Activated naive CD8-positive, alpha-beta T cell (primary cell): ENCODE results near the gene SOX30.
A peak's percentile ranks its signal among the peaks of the same experiment; 100 is the strongest.

Source experiments
- H3K27ac Mint-ChIP-seq: one replicate; pipeline ENCODE4 v1.8.0; 2021; ENCODE audit warnings: mixed read lengths
- H3K27me3 Mint-ChIP-seq: one replicate; pipeline ENCODE4 v1.8.0; 2021; ENCODE audit warnings: mixed read lengths
- H3K36me3 Mint-ChIP-seq: one replicate; pipeline ENCODE4 v1.8.0; 2021; ENCODE audit warnings: mixed read lengths
- H3K4me1 Mint-ChIP-seq: one replicate; pipeline ENCODE4 v1.8.0; 2021; ENCODE audit warnings: low read depth, mixed read lengths
- H3K4me3 Mint-ChIP-seq: one replicate; pipeline ENCODE4 v1.8.0; 2021; ENCODE audit warnings: mild to moderate bottlenecking, mixed read lengths
- H3K9me3 Mint-ChIP-seq: one replicate; pipeline ENCODE4 v1.8.0; 2021; ENCODE audit warnings: low read depth, mixed read lengths

Gene SOX30

DNA sequence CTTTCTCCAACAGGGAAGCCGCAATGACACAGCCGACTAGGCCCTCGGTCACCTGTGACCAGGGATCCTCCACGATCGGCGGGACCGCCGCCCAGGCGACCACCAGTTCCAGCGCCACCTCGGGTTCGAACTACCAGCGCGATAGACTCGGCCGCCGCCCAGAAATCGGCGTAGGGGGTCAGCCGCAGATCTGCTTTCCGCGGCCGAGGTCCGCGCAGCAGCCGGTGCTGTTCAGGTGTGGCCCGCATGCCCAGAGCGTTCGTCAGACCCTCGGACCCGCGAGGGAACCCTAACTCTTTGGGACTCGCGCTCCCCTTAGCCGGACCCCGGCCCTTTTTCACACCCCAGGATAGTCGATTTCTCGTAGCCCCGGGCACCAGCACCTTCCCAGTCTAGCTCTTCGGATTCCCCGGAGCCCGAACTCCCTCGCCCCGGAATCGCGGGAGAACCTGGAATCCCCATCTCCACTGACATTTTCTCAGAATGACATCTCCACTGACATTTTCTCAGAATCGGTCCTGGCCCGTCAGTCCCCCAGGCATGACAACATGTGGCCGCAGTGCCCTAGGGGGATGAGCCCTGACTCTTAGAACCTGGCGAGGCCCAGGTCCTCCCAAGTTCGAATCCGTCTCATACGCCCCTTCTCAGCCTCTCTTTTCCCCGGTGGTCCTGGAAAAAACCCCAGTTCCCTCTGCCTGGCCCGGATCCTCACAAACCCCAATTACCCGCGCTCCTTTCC lies 19.5 kb upstream of the SOX30 start:
- Mint-ChIP-seq H3K9me3 (no peaks in the 10 kb centered on the region), H3K4me1 (peaks cover 21% of the 10 kb centered on the region), H3K27ac (no peak overlapping the region), H3K27me3 (peaks cover 20% of the 10 kb centered on the region), H3K36me3 (peaks cover 3% of the 10 kb centered on the region), H3K4me3 (peak overlapping the region; percentile 85)

- H3K4me1 Mint-ChIP-seq = peaks cover 21% of the 10 kb centered on the region
- H3K36me3 Mint-ChIP-seq = peaks cover 3% of the 10 kb centered on the region
- no peaks in the 10 kb centered on the region for H3K9me3 Mint-ChIP-seq
- peaks cover 20% of the 10 kb centered on the region for H3K27me3 Mint-ChIP-seq
- peak within 1 kb of the TSS; percentile 85 for H3K4me3 Mint-ChIP-seq
- no peak within 1 kb of the TSS for H3K27ac Mint-ChIP-seq
Measured at GRCh38 chr5:157670662-157671591, 18.7 kb upstream of the SOX30 start, which contains the start of gene C5orf52. Gene C5orf52, plus strand, starts transcription at chr5:157671533. Its CDS starts 82 bp downstream, at chr5:157671615.

DNA sequence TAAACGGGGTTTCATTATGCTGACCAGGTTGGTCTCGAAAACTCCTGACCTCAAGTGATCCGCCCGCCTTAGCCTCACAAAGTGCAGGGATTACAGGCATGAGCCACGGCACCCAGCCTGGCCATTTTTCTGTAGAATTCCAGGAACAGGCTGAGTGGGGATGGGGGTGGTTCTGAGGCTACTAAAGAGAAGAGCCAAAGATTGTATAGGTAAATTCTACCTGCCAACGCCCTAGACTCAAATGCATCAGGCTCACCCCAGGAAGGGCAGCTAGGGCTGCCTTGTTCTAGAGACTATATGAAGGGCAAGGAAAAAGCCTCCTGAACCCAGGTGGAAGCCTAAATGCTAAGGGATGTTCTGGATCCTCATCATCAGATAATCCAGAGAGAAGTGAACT lies 17.5 kb upstream of the SOX30 start:
- Mint-ChIP-seq H3K27ac (no peak overlapping the region), H3K4me3 (peak overlapping the region; percentile 85), H3K27me3 (peaks cover 21% of the 10 kb centered on the region), H3K4me1 (peaks cover 21% of the 10 kb centered on the region), H3K36me3 (peaks cover 3% of the 10 kb centered on the region), H3K9me3 (no peaks in the 10 kb centered on the region)

DNA sequence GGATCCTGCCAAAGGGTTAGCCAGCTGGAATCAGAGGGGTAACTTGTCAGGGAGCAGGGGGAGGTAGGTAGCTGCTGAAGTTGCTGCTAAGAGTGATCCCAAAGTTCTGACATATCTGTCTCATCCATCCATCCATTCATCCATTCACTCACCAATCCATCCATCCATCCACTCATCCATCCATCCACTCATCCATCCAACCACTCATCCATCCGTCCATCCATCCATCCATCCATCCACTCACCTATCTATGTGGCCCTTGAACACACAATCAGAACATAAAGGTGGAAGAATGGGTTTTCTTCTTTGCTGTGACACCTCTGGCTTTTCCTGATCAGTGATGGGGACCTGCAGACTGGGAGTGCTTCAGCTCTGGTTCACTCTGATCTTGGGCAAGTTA lies 16.1 kb upstream of the SOX30 start:
- Mint-ChIP-seq H3K27ac (no peak overlapping the region), H3K4me1 (peaks cover 21% of the 10 kb centered on the region), H3K27me3 (peaks cover 21% of the 10 kb centered on the region), H3K9me3 (no peaks in the 10 kb centered on the region), H3K36me3 (peaks cover 3% of the 10 kb centered on the region), H3K4me3 (no peak overlapping the region)

- H3K4me3 Mint-ChIP-seq = no peak overlapping the region
- peaks cover 6% of the 10 kb centered on the region for H3K36me3 Mint-ChIP-seq
- no peak overlapping the region for H3K27ac Mint-ChIP-seq
- peaks cover 13% of the 10 kb centered on the region for H3K27me3 Mint-ChIP-seq
- H3K4me1 Mint-ChIP-seq = peaks cover 8% of the 10 kb centered on the region
- no peaks in the 10 kb centered on the region for H3K9me3 Mint-ChIP-seq
Measured at GRCh38 chr5:157665467-157666070, 13.3 kb upstream of the SOX30 start.

DNA sequence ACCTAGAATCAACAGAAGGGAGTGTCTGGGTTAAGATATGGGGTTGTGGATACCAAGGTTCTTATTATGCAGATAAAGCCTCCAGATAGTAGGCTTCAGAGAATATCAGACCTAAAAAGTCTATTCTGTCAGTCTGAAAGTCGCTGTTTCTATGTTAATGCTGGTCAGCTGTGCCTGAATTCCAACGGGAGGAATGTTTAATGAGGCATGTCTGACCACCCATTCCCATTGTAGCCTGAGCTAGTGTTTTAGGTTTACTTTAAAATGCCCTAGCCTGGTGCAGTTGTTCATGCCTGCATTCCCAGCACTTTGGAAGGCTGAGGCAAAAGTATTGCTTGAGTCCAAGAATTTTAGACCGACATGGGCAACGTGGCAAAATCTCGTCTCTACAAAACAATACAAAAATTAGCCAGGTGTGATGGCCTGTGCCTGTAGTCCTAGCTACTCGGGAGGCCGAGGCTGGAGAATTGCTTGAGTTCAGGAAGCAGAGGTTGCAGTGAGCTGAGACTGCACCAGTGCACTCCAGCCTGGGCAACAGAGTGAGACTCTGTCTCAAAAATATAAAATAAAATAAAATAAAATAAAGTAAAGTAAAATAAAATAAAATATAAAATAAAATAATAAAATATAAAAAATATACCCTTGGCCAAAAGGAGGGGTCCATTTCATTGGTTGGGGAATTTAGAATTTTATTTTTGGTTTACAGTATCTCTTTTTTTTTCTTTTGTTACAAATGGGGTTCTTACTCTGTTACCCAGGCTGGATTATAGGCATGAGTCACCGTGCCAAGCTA lies 7.8 kb upstream of the SOX30 start:
- H3K36me3 Mint-ChIP-seq = peaks cover 23% of the 10 kb centered on the region
- H3K27ac Mint-ChIP-seq = no peak overlapping the region
- H3K4me3 Mint-ChIP-seq = no peak overlapping the region
- H3K9me3 Mint-ChIP-seq = peaks cover 16% of the 10 kb centered on the region
- H3K27me3 Mint-ChIP-seq = no peaks in the 10 kb centered on the region
- no peaks in the 10 kb centered on the region for H3K4me1 Mint-ChIP-seq

- Mint-ChIP-seq H3K4me3 (no peak overlapping the region), H3K4me1 (no peaks in the 10 kb centered on the region), H3K27ac (no peak overlapping the region), H3K9me3 (peaks cover 16% of the 10 kb centered on the region), H3K36me3 (peaks cover 26% of the 10 kb centered on the region), H3K27me3 (no peaks in the 10 kb centered on the region)
Measured at GRCh38 chr5:157658893-157659292, 6.7 kb upstream of the SOX30 start.

GRCh38 chr5:157657516-157657915 lies 5.3 kb upstream of the SOX30 start:
- no peaks in the 10 kb centered on the region for H3K27me3 Mint-ChIP-seq
- peaks cover 35% of the 10 kb centered on the region for H3K36me3 Mint-ChIP-seq
- peaks cover 6% of the 10 kb centered on the region for H3K4me1 Mint-ChIP-seq
- H3K27ac Mint-ChIP-seq = no peak overlapping the region
- no peak overlapping the region for H3K4me3 Mint-ChIP-seq
- H3K9me3 Mint-ChIP-seq = peaks cover 22% of the 10 kb centered on the region

DNA sequence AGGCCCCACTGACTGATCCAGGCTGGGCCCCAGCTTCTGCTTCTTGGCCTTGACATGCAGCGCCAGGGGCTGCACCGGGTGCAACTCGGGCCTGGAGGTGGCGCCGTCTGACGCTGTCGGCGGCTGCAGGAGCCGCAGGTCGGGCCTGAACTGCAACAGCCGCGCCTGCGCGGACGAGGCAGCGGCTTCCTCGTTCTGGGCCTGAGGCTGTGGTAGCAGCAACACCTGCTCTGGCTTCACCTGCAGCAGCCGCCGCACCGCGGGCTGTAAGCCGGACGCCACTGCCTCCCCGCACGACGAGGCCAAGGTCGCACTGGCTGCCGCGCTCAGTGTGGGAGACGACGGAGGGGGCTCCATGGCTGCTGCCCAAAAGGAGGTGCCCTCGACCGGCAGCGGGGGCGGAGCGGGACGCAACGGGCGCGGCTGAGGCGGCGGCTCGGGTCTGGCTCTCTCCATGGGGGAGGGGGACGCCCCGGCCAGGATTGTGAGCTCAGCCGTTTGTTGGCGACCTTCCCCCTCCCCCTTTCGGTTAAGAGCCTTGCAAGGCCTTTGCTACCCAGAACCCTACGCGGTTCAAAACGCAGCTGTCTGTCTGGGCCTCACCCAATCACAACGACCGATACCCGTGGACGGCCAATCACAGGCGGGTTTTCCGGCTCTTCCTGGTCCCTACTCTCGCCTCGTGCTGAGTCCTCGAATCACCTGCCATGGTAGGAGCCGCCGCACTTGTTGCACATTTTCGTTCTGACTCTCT lies 438 bp downstream of the SOX30 start:
- Mint-ChIP-seq H3K9me3 (peaks cover 14% of the 10 kb centered on the region), H3K4me1 (peaks cover 10% of the 10 kb centered on the region), H3K4me3 (peak overlapping the region; percentile 76), H3K27me3 (no peaks in the 10 kb centered on the region), H3K27ac (peak overlapping the region; percentile 61), H3K36me3 (peaks cover 18% of the 10 kb centered on the region)

DNA sequence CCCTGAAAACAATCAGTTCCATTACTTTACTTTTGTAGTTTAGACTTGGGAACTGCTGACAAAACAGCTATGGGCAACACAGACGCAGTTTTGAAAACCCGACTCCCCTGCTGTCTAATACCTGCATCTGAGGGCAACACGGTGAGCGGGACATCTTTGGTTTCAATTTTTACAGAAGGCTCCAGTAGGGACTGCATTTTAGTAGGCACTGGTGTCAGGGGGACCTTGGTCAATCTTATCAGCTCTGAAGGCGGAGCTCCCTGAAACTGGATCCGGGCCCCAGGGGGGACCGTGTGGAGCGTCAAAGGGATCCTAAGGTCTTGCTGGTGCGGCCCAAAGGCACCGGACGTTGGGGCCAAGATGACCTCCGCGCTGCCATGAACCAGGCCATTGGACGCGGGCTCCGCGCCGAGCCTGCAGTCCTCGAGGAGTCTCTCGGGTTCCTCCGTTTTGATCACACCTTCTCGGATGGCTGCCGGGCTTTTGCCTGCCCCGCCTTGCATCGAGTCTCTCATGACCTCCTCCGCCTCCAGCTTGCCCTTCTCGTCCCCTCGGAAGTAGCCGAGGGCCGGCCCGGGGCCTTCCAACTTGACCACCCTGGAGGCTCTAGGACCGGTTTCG lies 1.1 kb downstream of the SOX30 start:
- H3K27ac Mint-ChIP-seq = no peak overlapping the region
- peaks cover 9% of the 10 kb centered on the region for H3K9me3 Mint-ChIP-seq
- peaks cover 10% of the 10 kb centered on the region for H3K4me1 Mint-ChIP-seq
- no peaks in the 10 kb centered on the region for H3K27me3 Mint-ChIP-seq
- H3K36me3 Mint-ChIP-seq = peaks cover 14% of the 10 kb centered on the region
- H3K4me3 Mint-ChIP-seq = no peak overlapping the region

DNA sequence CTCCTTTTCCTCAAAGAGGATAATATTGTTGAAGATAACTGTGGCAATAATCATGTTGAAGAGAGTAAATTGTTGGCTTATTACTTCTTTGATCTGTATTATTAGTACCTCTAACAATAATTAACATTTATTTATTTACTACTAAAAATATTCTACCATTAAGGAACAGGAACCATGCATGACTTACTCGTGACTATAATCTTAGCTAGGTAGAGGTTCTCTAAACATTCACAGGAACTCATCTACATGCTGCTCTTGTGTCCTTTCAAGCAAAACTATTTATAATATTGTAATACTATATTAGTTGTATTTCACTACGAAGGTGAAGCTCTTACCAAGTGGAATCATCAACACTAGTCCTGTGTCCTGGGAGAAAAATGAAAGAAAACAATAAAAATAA lies 3.1 kb downstream of the SOX30 start:
- H3K36me3 Mint-ChIP-seq = peaks cover 9% of the 10 kb centered on the region
- peaks cover 9% of the 10 kb centered on the region for H3K9me3 Mint-ChIP-seq
- no peak overlapping the region for H3K4me3 Mint-ChIP-seq
- no peak overlapping the region for H3K27ac Mint-ChIP-seq
- H3K4me1 Mint-ChIP-seq = peaks cover 10% of the 10 kb centered on the region
- no peaks in the 10 kb centered on the region for H3K27me3 Mint-ChIP-seq

DNA sequence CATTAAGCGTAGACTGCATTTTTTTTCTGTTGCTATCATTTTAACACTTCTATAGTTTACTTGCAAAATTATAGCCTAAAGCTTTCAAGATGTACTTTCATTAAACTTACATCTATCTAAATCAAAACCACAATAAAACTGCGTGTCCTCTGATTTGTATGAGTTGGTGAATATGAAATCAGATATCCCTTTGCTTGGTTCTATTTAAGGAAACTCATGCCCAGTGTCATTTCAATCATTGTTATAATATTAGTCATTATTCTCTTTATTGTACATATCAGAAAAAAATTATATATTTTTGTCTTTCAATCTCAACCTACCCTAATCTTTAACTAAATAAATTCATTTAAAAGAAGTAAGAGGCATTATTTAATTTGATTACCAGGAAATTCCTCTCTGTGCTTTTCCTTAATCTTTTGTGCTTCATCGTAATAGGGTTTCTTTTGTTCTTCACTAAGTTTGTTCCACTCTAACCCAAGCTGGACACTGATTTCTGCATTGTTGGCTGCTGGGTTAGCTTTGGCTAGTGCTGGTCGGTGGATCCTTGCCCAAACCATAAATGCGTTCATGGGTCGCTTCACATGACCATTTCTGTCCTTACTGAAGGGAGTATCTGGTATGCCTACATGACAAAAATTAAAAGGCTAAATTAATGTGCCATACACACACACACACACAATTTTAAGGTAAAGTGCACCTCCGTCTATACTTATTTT lies 3.8 kb downstream of the SOX30 start:
- Mint-ChIP-seq H3K27ac (no peak overlapping the region), H3K9me3 (peaks cover 7% of the 10 kb centered on the region), H3K36me3 (peaks cover 7% of the 10 kb centered on the region), H3K4me1 (peaks cover 10% of the 10 kb centered on the region), H3K27me3 (no peaks in the 10 kb centered on the region), H3K4me3 (no peak overlapping the region)

DNA sequence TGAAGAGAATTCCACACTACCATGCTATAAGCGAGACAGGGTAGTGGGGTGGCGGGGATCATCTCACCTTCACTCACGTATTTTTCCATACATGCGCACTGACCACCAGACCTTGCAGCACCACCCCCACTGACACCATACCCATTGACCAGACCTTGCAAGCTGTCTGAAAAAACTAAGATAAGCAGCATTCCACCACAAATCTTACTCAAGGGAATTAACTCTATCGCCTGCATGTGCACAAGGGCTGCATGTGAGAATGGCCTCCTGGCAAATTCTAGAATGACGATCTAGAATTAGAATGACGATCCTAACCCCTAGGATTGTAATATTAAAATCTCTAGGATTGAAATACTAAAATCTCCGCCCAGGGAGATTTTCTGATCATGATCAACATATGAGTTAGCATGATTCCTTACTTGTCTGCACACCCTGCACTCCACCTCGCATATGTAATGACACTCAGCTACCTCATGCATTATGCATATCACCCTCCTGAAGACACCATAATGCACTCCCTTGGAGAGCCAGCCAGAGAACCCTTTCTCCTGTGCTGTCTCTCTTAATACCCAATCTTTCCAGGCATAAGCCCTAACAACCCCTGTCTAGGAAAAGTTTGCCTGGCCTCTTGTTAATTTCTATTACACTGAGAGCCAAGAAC lies 11.7 kb downstream of the SOX30 start:
- H3K4me3 Mint-ChIP-seq = no peak overlapping the region
- H3K27ac Mint-ChIP-seq = no peak overlapping the region
- H3K4me1 Mint-ChIP-seq = no peaks in the 10 kb centered on the region
- no peaks in the 10 kb centered on the region for H3K27me3 Mint-ChIP-seq
- no peaks in the 10 kb centered on the region for H3K9me3 Mint-ChIP-seq
- no peaks in the 10 kb centered on the region for H3K36me3 Mint-ChIP-seq
